LoVo (cell line): ENCODE data around the gene GPATCH4.
"Not testable (repeated sequence)": the region's sequence is repeated elsewhere in the genome, so short reads cannot be mapped to it uniquely, and the experiment has no call there.

Source experiments
- DNase-seq: peaks from one replicate; pipeline ENCODE4 v3.0.0-alpha.2; 2016; ENCODE audit warnings: low spot score

Gene GPATCH4

GRCh38 chr1:156626079-156626438 is 24.8 kb upstream of the GPATCH4 start:
- DNase-seq: no peak

GRCh38 chr1:156625436-156626078 is 24.3 kb upstream of the GPATCH4 start:
- DNase-seq: no peak

DNA sequence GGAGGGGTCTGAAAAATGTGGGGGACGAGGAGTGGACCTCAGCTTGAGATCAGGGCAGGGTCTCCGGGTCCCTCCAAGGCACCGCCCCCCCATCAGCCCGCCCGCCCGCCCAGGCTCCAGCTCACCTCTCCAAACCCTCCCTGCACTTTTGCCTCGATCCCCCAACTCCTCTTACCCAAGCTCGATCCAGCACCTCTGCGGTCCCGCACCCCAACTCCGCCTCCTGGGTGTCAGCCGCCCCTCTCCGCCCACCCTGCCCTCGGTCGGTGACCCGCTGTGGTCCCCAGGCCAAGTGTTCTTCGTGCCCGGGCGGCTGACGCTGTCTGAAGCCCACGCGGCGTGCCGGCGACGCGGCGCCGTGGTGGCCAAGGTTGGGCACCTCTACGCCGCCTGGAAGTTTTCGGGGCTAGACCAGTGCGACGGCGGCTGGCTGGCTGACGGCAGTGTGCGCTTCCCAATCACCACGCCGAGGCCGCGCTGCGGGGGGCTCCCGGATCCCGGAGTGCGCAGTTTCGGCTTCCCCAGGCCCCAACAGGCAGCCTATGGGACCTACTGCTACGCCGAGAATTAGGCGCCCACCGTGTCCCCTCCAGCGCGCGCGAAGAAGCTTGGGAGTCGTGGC is 23.6 kb upstream of the GPATCH4 start:
- DNase-seq: no peak

GRCh38 chr1:156623946-156624813 is 22.9 kb upstream of the GPATCH4 start:
- DNase-seq: no peak

GRCh38 chr1:156622581-156623297 is 21.5 kb upstream of the GPATCH4 start:
- no peak for DNase-seq

DNA sequence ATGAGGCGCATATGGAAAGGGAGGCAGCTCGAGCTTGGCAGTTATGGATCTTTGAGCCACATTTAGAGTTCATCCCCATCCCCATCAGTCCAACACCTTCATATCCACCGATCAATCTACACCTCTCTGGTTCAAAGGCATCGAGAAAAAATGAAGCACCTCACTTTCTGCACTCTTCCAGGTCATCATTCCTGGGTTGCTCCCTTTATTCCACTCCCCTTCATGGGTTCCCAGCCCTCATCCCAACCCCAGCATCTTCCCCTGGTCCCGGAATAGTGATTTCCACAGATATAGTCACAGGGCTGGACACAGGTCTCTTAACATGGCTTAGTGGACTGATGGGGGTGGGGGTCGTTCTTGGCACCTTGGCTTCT is 18.3 kb upstream of the GPATCH4 start:
- no peak for DNase-seq

DNA sequence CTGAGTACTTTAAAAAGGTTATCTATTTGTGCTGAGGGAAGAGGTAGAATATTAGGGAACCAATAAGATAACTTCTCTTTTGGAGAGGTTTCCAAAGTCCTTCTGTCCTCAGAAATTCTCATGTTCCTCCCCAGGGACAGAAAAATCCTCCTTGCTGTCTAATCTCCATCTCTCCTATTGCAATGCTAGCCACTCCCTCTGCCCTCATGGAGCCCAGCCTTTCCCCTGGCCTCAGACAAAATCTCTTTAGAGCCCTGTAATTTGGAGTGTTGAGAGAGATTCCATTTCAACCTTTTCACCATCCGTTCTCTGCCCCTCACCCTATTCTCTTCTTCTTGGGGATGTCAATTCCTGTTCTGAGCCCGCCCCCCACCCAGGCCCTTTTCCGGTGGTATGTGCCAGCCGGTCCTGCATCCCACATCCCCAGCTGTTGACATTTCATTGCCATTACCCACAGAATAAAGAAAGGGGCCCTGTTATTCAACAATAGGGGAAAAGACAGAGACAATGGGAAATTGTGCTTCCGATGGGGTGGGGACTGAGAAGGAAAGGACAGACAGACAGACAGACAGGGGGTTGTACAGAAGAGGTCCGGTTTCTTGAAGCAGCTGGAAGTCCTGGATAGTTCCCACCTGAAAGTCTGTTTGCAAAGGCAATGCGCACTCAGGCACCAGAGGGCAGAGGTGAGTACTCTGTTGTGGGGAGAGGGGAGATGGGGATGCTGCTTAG is 17.7 kb upstream of the GPATCH4 start, which contains the start of gene HAPLN2:
HAPLN2 (plus strand) TSS at position 563 of the 729 bp plus-strand sequence. CDS start 4,076 bp downstream, outside the sequence.
- no peak for DNase-seq

GRCh38 chr1:156616463-156616862 is 15.2 kb upstream of the GPATCH4 start:
- no peak for DNase-seq

DNA sequence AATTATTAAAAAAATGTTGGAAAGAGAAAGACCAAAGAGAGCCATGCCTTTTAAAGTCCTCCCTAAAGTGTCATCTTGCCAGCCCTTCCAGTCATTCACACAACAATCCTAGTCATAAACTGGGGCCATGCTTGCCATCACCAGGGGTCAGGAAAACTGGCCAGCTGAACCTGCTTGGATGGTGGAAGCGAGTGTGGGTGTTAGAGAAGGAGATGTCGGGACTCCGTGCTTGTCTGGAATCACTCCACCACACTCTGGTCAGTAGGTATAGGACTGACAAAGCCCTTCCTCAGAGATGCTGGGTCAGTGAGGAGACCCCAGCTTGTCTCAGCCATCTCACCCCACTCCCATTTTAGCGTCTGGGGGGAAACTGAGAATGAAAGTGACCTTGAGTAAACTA is 14.7 kb upstream of the GPATCH4 start:
- no peak for DNase-seq

GRCh38 chr1:156612666-156613065 is 11.4 kb upstream of the GPATCH4 start:
- DNase-seq: no peak

DNA sequence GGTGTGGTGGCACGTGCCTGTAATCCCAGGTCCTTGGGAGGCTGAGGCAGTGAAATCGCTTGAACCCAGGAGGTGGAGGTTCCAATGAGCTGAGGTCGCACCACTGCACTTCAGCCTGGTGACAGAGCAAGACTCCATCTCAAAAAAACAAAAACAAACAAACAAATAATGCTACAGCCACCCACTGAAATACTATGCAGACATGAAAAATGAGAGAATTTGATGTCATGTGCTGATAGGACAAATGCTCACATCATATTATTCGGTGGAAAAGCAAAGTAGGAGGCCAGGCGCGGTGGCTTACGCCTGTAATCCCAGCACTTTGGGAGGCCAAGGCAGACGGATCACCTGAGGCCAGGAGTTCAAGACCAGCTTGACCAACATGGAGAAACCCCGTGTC is 8.8 kb upstream of the GPATCH4 start:
- DNase-seq: not testable (repeated sequence)

- DNase-seq: peak; percentile 31
These were observed 7.7 kb upstream of the GPATCH4 start for GRCh38 chr1:156608981-156609380.

DNA sequence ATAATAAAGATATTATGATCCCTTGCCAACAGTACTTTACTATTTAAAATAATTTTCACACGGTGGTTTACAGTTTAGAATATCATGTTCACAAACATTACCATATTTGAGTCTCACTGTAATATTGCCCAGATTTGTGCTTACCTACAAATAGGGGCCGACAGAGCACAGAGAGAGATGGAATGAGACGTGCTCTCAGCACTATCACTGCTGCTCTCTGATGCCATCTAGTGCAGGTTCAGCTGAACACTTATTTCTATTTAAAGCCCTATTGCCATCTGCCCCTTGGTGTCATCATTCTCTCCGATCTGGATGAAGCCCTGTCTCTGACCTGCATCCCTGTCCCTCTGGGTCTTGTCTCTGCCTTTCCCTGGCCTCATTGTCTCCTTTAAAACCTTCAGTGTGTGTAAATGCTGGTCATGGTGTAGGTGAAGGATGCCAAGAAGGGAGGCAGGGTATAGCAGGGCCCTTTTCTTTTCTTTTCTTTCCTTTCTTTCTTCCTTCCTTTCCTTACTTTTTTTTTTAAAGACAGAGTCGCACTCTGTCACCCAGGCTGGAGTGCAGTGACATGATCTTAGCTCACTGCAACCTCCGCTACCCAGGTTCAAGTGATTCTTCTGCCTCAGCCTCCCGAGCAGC is 6.9 kb upstream of the GPATCH4 start:
- peak; percentile 81 for DNase-seq

- DNase-seq: not testable (repeated sequence)
These were observed 6.1 kb upstream of the GPATCH4 start for GRCh38 chr1:156607344-156607743.

- no peak for DNase-seq
These were observed 1.3 kb upstream of the GPATCH4 start for GRCh38 chr1:156602557-156602993.

DNA sequence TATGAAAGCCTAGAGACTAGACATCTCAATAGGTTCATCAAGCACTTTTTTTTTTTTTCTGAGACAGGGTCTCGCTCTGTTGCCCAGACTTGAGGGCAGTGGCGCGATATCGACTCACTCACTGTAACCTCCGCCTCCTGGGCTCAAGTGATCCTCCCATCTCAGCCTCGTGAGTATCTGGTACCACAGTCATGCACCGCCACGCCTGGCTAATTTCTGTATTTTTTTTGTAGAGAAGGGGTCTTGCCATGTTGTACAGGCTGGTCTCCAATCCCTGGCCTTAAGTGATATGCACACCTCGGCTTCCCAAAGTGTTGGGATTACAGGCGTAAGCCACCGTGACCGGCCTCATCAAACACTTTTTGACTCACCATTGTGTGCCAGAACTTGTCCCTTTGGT is 613 bp upstream of the GPATCH4 start:
- no peak for DNase-seq

DNA sequence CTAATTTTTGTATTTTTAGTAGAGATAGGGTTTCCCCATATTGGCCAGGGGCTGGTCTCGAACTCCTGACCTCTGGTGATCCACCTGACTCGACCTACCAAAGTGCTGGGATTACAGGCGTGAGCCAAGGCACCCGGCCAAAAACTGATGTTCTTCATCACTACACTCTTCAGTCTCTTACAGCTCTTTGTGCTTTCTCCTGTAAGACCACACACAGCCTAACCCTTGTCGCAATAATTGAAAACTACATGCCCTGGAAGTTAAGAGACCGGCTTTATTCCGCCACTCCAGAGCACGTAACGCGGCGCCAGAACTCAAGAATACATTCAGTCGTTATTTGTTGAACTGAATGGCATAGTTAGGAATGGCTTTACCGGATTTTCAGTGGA is 552 bp downstream of the GPATCH4 start:
- DNase-seq: no peak

GRCh38 chr1:156599811-156600210 is 1.5 kb downstream of the GPATCH4 start:
- no peak for DNase-seq

DNA sequence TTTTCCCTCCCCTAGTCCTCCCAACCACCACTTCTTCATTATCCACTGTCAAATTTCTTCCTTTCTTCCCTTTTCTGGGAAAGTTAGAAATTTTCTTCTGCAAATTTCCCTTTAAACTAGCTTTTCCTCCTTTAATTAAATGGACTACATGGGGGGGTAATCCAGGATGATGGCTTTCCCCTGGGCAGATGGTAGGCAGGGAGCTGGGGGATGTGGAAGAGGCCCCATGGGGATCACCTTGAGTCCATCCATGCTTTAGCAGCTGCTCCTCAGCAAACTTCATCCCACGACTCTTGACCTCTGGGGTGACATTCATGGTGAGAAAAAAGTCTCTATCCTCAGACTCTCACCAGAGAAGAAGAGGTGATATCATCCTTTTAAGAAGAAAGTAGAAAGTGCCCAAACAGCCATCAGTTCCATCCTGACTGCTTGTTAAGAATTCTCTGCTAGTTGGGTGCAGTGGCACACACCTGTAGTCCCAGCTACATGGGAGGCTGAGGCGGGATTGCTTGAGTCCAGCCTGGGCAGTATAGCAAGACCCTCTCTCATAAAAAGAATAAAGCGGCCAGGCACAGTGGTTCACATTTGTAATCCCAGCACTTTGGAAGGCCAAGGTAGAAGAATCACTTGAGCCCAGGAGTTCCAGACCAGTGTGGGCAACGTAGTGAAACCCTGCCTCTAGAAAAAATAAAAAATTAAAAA is 2.4 kb downstream of the GPATCH4 start:
- DNase-seq: no peak

DNA sequence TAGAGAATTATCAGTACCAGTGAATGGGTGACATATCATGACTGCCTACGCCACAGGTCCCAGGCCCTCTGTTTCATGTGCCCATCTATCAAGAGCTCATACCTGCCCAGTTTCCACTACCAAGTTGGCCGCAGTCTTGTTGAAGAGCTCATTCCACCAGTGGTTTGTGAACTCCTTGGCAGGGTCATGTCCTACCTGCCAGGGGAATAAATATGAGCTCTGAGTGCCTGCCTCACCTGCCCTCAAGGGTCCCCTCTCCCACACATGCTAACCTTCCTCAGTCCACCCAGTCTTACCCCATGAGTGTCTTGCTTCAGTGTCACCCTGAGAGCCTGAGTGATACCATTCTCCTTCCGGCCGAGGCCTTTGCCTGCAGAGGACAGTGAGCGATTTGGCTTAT is 3.2 kb downstream of the GPATCH4 start:
- no peak for DNase-seq

DNA sequence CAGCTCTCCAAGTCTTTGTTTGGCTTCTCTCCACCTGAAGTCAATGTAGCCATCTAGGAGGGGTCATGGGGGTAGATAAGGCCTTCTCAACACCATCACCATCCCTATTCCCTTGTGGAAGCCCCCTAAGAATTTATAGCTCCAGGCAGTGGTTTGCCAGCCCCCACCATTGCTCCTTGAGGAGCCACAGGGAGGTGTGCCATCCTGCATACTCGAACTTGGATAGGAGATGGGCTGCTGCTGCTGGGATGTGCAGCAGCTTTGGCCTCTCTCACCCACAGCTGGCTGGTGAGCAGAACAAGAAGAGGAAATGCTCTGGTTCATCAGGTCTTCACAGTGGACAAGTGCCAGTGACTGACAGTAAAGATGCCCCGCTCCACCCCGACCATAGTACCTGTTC is 4.9 kb downstream of the GPATCH4 start:
- no peak for DNase-seq
